HepG2 (cell line): Measurements from ENCODE around the gene RAE1. TPM values are rescaled to one million over a fixed set of nuclear protein-coding genes. Genes with fewer than 3 reads are reported as not detected.

Source experiments
- ATAC-seq: fragments of 200-7000 bp; cut with Tn5 transposase; 3 replicates; pipeline ENCODE4 v1.9.1; 2020; ENCODE audit warnings: mild to moderate bottlenecking, moderate library complexity
- BruUV-seq: library from RNA; stranded (reverse); fragments of 400-500 nt; replicated peaks from 2 replicates; lab custom pipeline; 2021; lab: Mats Ljungman, UMichigan
- CTCF ChIA-PET: fragments of 300-600 bp; formaldehyde crosslinking; extraction: SDS; loops from one replicate; lab custom pipeline; 2021; ENCODE audit warnings: low total read pairs, inconsistent platforms, low intra/inter-chr PET ratio; lab: Yijun Ruan, JAX
- POLR2A ChIA-PET: fragments of 350-600 bp; sonication (Branson Sonifier 250); formaldehyde crosslinking; loops from one replicate; lab custom pipeline; 2020; ENCODE audit warnings: antibody characterized with exemption, inconsistent platforms; lab: Yijun Ruan, JAX
- DNase-seq: peaks from one replicate; pipeline ENCODE4 v3.0.0-alpha.2; 2015; ENCODE audit warnings: low spot score
- FAIRE-seq: peaks from 3 replicates; lab custom pipeline; 2011; peaks lifted over from hg19 to GRCh38; lab: Jason Lieb, UNC
- H2AFZ ChIP-seq: one replicate; pipeline ENCODE4 v1.6.1; 2011; ENCODE audit warnings: low read length, inconsistent platforms
- H3K27ac ChIP-seq: fragments of 300-600 bp; 3 replicates; pipeline ENCODE4 v1.8.0; 2011; ENCODE audit warnings: mixed run types, mild to moderate bottlenecking, mixed read lengths, low read length, inconsistent platforms; ENCODE audit not compliant: insufficient read depth; ENCODE audit errors: extremely low read length
- H3K27me3 ChIP-seq, 2 experiments: fragments of 200-600 bp in 1 of 2; 2 replicates in 1 of 2; 3 replicates in 1 of 2; pipeline versions ENCODE4 v1.6.0 to v1.8.0; 2011; ENCODE audit warnings: low read length in 2 of 2, mild to moderate bottlenecking in 2 of 2, moderate library complexity in 2 of 2, inconsistent platforms in 1 of 2; ENCODE audit not compliant: insufficient read depth in 2 of 2, control insufficient read depth in 1 of 2
- H3K36me3 ChIP-seq, 2 experiments: fragments of 200-600 bp in 1 of 2; replicated peaks in 1 of 2; 2 replicates in 1 of 2; 3 replicates in 1 of 2; pipeline versions ENCODE4 v1.5.1 to v1.8.0; 2011; ENCODE audit warnings: low read length in 2 of 2, inconsistent platforms in 1 of 2; ENCODE audit not compliant: insufficient read depth in 2 of 2, control insufficient read depth in 1 of 2
- H3K4me1 ChIP-seq: 2 replicates; pipeline ENCODE4 v1.5.1; 2012; ENCODE audit warnings: low read length, inconsistent platforms; ENCODE audit not compliant: insufficient read depth
- H3K4me2 ChIP-seq: 2 replicates; pipeline ENCODE4 v1.6.0; 2011; ENCODE audit warnings: low read depth, low read length, inconsistent platforms
- H3K4me3 ChIP-seq, 3 experiments: fragments of 200-600 bp in 1 of 3; sonication (generic), shearing (Covaris generic) in 1 of 3; replicated peaks in 1 of 3; 2 replicates each; pipeline ENCODE4 v1.5.1; 2011 to 2016; ENCODE audit warnings: low read length in 3 of 3, inconsistent platforms in 2 of 3, low read depth in 2 of 3, mild to moderate bottlenecking in 2 of 3, control low read depth in 1 of 3, mixed read lengths in 1 of 3; ENCODE audit not compliant: insufficient read depth in 1 of 3
- H3K79me2 ChIP-seq: one replicate; pipeline ENCODE4 v1.6.1; 2011; ENCODE audit warnings: low read length, inconsistent platforms; ENCODE audit not compliant: insufficient read depth
- H3K9ac ChIP-seq: 2 replicates; pipeline ENCODE4 v1.6.0; 2011; ENCODE audit warnings: mild to moderate bottlenecking, low read depth, low read length, inconsistent platforms; ENCODE audit not compliant: insufficient read depth
- H3K9me3 ChIP-seq: 2 replicates; pipeline ENCODE4 v1.5.1; 2012; ENCODE audit warnings: mild to moderate bottlenecking, low read length
- H4K20me1 ChIP-seq: 2 replicates; pipeline ENCODE4 v1.6.0; 2011; ENCODE audit warnings: inconsistent platforms, mild to moderate bottlenecking, low read length, moderate library complexity; ENCODE audit not compliant: insufficient read depth
- ATF7 ChIP-seq, 2 experiments: fragments of 450-650 bp in 1 of 2; sonication (generic) in 1 of 2; formaldehyde crosslinking in 1 of 2; IDR thresholded peaks; 2 replicates each; pipeline versions ENCODE4 v1.4.0 to v1.6.1; 2016 to 2020; ENCODE audit warnings: antibody characterized with exemption in 1 of 2, mild to moderate bottlenecking in 1 of 2, missing genetic modification reagents in 1 of 2
- BRCA1 ChIP-seq: sonication (generic); formaldehyde crosslinking; IDR thresholded peaks from 2 replicates; pipeline ENCODE4 v1.4.0; 2020; ENCODE audit warnings: missing genetic modification reagents
- ELF3 ChIP-seq: IDR thresholded peaks from 2 replicates; pipeline ENCODE4 v1.6.1; 2016; ENCODE audit warnings: missing genetic modification reagents, missing compliant biosample characterization
- ETV6 ChIP-seq: sonication (generic); formaldehyde crosslinking; conservative IDR thresholded peaks from 2 replicates; pipeline ENCODE4 v1.4.0; 2020; ENCODE audit warnings: missing genetic modification reagents
- GTF3A ChIP-seq: sonication (generic); formaldehyde crosslinking; conservative IDR thresholded peaks from 2 replicates; pipeline ENCODE4 v1.4.0; 2020; ENCODE audit warnings: mild to moderate bottlenecking, missing genetic modification reagents
- SAFB2 ChIP-seq: sonication (generic); formaldehyde crosslinking; IDR thresholded peaks from 2 replicates; pipeline ENCODE4 v1.5.1; 2020; ENCODE audit warnings: missing genetic modification reagents, low read depth, mild to moderate bottlenecking, borderline replicate concordance
- SETDB1 ChIP-seq: sonication (generic); formaldehyde crosslinking; IDR thresholded peaks from 2 replicates; pipeline ENCODE4 v1.5.1; 2020; ENCODE audit warnings: missing genetic modification reagents, mild to moderate bottlenecking, borderline replicate concordance
- ZNF329 ChIP-seq: sonication (generic); formaldehyde crosslinking; IDR thresholded peaks from 2 replicates; pipeline ENCODE4 v1.9.0; 2021; ENCODE audit warnings: low read depth, mild to moderate bottlenecking, missing genetic modification reagents
- WGBS: methylation state at CpG from one replicate; pipeline ENCODE4 v1.1.6; 2017; ENCODE audit warnings: low lambda C conversion rate; 5-methylcytosine and 5-hydroxymethylcytosine counted together
- in situ Hi-C: cut with HindIII; loops from 2 replicates; pipeline ENCODE4 v1.10.0; 2017; ENCODE audit warnings: low pct_unique_long_range_greater_than_20kb; ENCODE audit not compliant: extremely low pct_ligation_motif_present
- intact Hi-C: fragments of 100-400 bp; cut with micrococcal nuclease; formaldehyde crosslinking; loops from one replicate; pipeline ENCODE4 v1.10.0; 2022; ENCODE audit not compliant: unreplicated experiment
- polyA plus RNA-seq, 8 experiments: library from polyadenylated mRNA; depleted of rRNA in 3 of 8; stranded (reverse) in 7 of 8; unstranded in 1 of 8; fragments of >200 nt; fragmentation: Illumina TruSeq in 4 of 8; extraction: Trizol in 4 of 8; gene quantifications; 2 replicates each; pipeline versions ENCODE4 v1.2.1 to v1.2.3, GENCODE V29; 2011 to 2016; ENCODE audit warnings: low read depth in 4 of 8, missing spikeins in 1 of 8, mixed read lengths in 1 of 8; ENCODE audit not compliant: insufficient read depth in 1 of 8
- total RNA-seq, 5 experiments: library from RNA; depleted of rRNA; stranded (reverse); fragments of >200 nt; fragmentation: Illumina TruSeq; extraction: Trizol; gene quantifications; 2 replicates each; pipeline ENCODE4 v1.2.3, GENCODE V29; 2016; ENCODE audit warnings: low read depth in 1 of 5
- TF ChIP-seq, protein P1 (sequence below): IDR thresholded peaks from 2 replicates; pipeline ENCODE4 v1.6.1; 2016; ENCODE audit warnings: mild to moderate bottlenecking, missing biosample characterization, missing genetic modification reagents
- TF ChIP-seq, protein P2 (sequence below): IDR thresholded peaks from 2 replicates; pipeline ENCODE4 v1.6.1; 2016; ENCODE audit warnings: low read depth, control low read depth

Gene RAE1
- total and polyA plus RNA-seq, 2 of the 13 experiments (the other 11 are each of a cell fraction or from before 2014, with no cell fraction given): 36.1 to 72.9 TPM

DNA sequence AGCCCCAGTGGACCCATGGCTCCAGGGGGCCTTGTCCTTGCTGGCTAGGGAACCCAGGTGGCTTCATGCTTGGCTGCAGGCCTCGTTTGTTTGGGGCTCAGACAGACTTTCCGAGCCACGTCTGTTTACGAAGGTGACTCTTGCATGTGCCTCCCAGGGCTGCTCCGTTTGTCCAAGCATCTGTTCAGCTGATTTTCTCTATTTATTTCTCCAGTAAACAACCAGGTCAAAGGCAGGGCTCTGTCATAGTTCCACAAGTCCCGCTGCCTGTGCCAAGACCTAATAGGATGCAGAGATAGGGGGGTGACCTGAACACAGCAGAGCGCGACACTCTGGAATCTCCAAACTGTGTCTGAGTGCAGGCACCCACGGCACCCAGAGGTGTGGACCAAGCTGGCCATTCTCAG, 34.3 kb upstream of the RAE1 start (continued):
- no peak for TF ChIP-seq SETDB1 (CRISPR knock-in tag)
- TF ChIP-seq SAFB2 (CRISPR knock-in tag): no peak
- no peak for TF ChIP-seq ETV6
- TF ChIP-seq, protein P1, sequence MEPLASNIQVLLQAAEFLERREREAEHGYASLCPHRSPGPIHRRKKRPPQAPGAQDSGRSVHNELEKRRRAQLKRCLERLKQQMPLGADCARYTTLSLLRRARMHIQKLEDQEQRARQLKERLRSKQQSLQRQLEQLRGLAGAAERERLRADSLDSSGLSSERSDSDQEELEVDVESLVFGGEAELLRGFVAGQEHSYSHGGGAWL (CRISPR knock-in tag): no peak
- TF ChIP-seq ATF7 (IDR thresholded peaks at IDR 0.05): no peak
- TF ChIP-seq ATF7 (CRISPR knock-in tag; IDR thresholded peaks at IDR 0.05): no peak
- TF ChIP-seq, protein P2, sequence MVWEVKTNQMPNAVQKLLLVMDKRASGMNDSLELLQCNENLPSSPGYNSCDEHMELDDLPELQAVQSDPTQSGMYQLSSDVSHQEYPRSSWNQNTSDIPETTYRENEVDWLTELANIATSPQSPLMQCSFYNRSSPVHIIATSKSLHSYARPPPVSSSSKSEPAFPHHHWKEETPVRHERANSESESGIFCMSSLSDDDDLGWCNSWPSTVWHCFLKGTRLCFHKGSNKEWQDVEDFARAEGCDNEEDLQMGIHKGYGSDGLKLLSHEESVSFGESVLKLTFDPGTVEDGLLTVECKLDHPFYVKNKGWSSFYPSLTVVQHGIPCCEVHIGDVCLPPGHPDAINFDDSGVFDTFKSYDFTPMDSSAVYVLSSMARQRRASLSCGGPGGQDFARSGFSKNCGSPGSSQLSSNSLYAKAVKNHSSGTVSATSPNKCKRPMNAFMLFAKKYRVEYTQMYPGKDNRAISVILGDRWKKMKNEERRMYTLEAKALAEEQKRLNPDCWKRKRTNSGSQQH (CRISPR knock-in tag): no peak
- no peak for TF ChIP-seq GTF3A
- TF ChIP-seq BRCA1: no peak
- TF ChIP-seq, all 625 proteins: peak for 0

DNA sequence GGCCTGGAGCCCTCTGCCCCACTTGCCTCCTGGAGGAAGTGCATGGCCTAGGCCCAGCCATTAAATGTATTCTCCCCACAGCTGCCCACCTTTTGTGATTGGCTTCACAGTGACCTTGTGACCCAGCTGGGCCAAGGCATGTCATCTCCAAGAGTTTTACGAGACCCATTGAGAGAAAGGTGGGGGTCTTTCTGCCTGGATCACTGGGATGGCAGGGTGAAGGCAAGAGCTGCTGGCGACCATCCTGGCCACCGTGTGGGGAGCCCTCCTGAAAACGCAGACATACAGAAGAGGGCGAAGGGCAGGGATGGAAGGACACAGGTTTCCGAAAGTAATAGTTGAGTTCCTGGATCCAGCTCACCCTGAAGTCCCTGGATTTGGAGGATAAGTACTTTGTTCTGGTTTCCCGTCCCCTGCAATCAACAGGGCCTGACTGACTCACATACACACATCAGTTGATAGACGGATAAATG, 33.7 kb upstream of the RAE1 start:
- Histone ChIP-seq H3K9ac (no peak overlapping the region), H3K27me3 (peaks cover 5 to 21% of the 10 kb centered on the region in 2 experiments; a peak in 4 of 5 replicates), H3K4me3 (no peak overlapping the region), H3K36me3 (no peaks in the 10 kb centered on the region), H3K79me2 (no peaks in the 10 kb centered on the region), H3K4me2 (no peak overlapping the region), H4K20me1 (no peaks in the 10 kb centered on the region), H2AFZ (no peak overlapping the region), H3K4me1 (no peaks in the 10 kb centered on the region), H3K27ac (no peak overlapping the region), H3K9me3 (no peaks in the 10 kb centered on the region)
- intact Hi-C loops: no loop called here
- ATAC-seq: peak; percentile 21; the same call in 1 of the 3 replicates
- POLR2A ChIA-PET: no interaction called here
- TF ChIP-seq ZNF329 (CRISPR knock-in tag) (peak; percentile 90; the same call in 1 of the 2 replicates), ELF3 (no peak)
- no TSS peak for BruUV-seq
- no peak for FAIRE-seq
- WGBS: 50% methylated on average over 8 of the region's 8 CpGs
- in situ Hi-C loops: no loop called here
- no peak for DNase-seq
- CTCF ChIA-PET: no interaction called here
